NCI-H446 (cell line): ENCODE data around the gene GRN.
A peak's percentile ranks its signal among the peaks of the same experiment; 100 is the strongest.
"Not testable (repeated sequence)": the region's sequence is repeated elsewhere in the genome, so short reads cannot be mapped to it uniquely, and the experiment has no call there.

Experiments used
- DNase-seq, 2 experiments: peaks; one replicate each; lab custom pipeline; 2025; lab: John Stamatoyannopoulos, UW

Gene GRN

GRCh38 chr17:44321246-44322120 lies 23.6 kb upstream of the GRN start:
- DNase-seq = no peak

DNA sequence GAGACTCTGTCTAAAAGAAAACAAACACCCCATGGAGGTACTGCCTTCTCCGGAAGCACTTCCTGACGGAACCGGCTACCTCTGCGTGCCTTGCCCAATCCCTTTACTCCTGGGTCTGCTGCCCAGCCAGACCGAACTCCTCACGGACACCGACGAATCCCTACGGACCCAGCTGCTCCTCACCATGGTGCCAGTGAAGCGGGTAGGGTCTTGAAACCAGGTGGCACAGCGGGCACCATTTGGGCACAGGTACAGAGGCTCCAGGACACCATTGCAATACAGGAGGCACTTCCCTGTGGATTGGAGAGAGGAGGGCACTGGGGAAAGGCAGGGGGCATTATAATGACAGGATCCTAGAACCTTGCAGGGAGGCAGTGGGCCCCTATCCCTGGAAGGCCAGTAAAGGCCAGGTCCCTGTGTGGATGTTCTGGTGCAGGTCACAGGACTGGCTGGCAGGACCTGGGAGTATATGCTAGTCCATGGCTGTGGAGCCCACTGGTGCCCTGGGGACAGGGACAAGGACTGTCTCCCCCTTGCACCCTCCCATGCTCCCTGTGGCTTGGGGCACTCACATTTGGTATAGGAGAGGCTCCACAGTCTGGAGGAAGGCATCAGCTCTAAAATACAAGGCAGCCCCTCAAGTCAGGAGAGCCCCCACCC lies 22.7 kb upstream of the GRN start:
- DNase-seq = no peak

- DNase-seq = no peak
Measured at GRCh38 chr17:44323359-44324091, 21.6 kb upstream of the GRN start.

- DNase-seq = no peak
Measured at GRCh38 chr17:44324092-44324570, 21.0 kb upstream of the GRN start.

DNA sequence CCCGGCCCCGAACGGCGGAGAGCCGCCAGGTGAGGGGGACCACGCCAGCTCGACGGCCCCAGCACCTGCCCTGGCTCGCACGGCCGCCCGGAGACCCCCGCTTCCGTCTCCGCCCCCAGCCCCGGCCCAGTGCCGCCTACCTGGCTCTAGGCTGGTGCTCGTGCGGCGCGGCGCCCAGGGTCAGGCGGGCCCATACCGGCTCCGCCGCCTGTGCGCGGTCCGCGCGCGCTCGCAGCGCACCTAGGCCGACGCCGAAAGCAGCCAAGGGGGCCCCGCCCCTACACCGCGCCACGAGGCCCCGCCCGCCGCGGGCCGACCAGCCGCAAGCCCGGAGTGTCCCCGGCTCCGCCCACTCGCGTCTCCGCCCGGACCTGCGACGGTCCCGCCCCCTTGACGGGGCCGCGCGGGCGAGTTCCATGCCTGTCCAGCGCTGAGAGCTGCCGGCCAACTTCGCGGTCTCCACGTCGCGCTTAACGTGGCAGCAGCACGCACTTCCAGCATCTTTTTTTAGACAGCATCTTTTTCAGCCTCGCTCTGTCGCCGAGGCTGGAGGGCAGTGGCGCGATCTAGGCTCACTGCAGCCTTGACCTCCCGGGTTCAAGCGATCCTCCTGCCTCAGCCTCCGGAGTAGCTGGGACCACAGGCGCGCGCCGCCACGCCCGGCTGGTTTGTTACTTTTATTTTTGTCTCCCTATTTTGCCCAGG lies 20.4 kb upstream of the GRN start, which contains the start of gene SLC25A39:
TSS of gene SLC25A39 (minus strand) at position 253 of the 705 bp plus-strand sequence. CDS start 1,261 bp downstream, outside the sequence.
- DNase-seq = peak; percentile 60 to 96

GRCh38 chr17:44326861-44327444 lies 18.1 kb upstream of the GRN start:
- DNase-seq = peak; percentile 73 to 94

DNA sequence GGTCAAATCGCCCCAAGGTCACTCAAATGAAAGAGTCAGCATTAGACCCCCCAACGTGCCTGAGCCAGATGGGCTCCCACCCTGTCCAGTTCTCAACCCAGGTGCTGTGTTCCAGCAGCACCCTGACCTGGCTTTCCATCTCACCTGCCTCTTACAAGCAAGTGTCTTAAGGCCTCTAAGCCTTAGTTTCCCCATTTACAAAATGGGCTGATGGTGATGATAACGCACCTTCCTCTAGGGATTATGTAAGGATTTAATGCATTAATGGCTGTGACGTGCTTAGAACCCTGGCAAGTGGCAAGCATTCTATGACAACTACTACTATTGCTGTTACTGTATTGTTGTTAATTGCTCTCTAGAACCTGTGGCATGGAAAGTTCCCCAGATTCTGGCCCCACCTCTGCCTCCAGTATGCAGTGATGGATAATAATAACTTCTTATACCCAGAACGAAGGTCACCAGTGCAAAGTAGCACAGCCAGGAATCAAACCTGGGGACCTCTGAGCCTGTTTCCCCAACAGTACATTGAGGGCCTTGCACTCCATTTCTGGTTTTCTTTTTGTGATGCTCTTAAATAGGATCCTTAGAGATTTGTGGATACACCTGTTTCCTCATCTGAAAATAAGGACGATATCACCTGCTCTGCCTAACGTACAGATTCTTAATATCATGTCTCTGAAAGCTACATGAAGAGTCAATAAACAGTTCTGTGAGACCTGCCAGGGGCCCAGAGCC lies 17.2 kb upstream of the GRN start:
- DNase-seq = no peak

DNA sequence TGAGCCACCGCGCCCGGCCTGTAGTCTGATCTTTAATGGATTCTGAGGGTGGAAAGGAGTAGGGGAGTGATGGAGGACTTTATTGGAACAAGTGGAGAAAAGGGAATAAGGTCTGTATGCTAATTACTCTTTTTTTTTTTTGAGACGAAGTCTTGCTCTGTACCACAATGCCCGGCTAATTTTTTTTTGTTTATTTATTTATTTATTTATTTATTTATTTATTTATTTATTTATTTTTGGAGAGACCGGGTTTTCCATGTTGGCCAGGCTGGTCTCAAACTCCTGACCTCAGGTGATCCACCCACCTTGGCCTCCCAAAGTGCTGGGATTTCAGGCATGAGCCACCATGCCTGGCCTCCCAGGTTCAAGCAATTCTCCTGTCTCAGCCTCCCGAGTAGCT lies 15.6 kb upstream of the GRN start:
- DNase-seq = not testable (repeated sequence)

DNA sequence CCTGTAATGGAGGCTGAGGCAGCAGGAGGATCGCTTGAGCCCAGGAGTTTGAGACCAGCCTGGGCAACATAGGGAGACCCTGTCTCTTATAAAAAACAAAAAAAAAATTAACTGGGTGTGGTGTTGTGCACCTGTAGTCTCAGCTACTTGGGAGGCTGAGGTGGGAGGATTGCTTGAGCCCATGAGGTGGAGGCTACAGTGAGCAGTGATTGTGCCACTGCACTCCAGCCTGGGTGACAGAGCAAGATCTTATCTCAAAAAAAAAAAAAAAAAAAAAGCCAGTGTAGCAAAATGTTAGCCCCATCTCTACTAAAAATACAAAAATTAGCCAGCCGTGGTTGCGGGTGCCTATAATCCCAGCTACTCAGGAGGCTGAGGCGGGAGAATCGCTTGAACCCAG lies 14.8 kb upstream of the GRN start:
- not testable (repeated sequence) for DNase-seq

DNA sequence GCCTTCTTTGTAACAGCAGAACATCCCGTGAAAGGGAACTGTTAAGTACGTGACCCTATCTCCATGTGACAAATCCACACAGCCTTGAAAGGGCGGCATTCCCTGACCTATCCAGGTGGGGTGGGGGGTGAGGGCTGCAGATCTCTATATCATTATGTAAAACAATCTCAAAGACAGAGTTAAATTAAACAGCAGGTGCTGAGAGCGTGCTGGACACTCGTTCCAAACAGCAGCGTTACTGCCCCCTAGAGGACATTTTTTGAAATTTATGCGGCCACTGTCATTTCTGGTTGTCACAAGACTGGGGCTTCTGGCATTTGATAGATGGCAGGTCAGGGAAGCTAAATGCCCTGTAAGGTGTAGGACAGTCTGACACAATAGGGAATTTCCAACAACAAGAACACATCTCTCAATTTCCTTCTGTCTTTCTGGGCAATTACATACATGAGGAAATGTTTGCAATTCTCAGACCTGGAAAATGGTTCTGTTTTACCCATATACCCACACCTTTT lies 13.8 kb upstream of the GRN start:
- peak; percentile 43 to 80 for DNase-seq

DNA sequence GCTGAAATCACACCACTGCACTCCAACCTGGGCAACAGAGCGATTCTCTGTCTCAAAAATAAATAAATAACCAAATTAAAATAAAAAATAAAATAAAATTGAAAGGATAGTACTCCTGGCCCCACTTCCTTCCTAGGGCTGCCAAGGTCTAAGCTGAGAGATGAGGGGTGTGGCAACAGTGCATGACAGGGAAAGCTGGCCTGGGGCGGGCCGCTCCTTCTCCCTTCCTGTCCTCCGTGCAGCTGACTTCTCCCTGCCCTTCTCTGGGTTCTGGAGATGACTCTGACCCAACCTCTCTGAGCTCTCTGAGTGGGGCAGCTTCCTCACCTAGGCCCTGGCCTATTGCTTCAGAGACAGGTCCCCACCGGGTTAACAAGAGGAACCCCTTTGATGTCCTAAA lies 11.7 kb upstream of the GRN start:
- DNase-seq = no peak

- no peak for DNase-seq
Measured at GRCh38 chr17:44334315-44334714, 10.8 kb upstream of the GRN start.

DNA sequence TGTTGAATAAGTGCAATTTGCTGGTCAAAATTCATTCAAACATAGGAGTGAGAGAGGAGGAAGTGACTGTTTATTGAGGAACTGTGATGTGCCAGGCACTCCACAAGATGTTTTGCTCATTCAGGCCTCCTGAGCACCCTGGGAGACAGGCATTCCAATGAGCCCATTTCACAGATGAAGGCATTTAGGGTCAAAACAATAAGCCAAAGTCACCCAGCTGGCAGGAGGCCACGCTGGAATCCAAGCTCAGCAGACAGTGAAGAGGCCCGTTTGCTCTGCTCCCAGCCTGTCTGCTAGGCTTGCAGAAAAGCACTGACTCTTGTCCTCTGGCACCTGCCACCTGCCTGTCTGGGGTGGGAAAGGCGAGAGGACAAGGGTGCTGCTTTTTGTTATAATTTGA lies 10.4 kb upstream of the GRN start:
- no peak for DNase-seq

- DNase-seq = no peak
Measured at GRCh38 chr17:44335564-44335963, 9.5 kb upstream of the GRN start.

GRCh38 chr17:44335968-44336367 lies 9.1 kb upstream of the GRN start:
- no peak for DNase-seq

DNA sequence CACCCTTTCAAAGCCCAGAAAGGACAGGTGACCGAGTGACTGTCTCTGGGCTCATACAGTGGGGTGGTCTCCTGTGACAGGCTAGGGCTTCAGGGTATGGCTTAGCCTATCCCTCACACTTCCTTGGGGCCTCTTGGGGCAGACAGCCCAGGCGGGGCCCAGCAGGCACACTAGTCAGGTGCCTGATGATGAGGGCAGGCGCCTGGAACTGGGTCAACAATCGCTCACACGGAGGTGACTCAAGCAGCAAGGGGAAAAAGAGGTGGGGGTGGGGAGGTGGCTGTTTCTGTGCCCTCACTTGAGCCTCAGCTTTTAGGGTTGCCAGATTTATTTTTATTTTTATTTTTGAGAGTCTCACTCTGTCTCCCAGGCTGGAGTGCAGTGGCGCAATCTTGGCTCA lies 6.4 kb upstream of the GRN start:
- DNase-seq = no peak

GRCh38 chr17:44340553-44340952 lies 4.5 kb upstream of the GRN start:
- DNase-seq = not testable (repeated sequence)

- no peak for DNase-seq
Measured at GRCh38 chr17:44343510-44344209, 1.4 kb upstream of the GRN start.

- DNase-seq = peak in 1 of 2 experiments; percentile 43
Measured at GRCh38 chr17:44345454-44346026, 438 bp downstream of the GRN start.
